ENCODE results near the gene PRPF39.

DNA sequence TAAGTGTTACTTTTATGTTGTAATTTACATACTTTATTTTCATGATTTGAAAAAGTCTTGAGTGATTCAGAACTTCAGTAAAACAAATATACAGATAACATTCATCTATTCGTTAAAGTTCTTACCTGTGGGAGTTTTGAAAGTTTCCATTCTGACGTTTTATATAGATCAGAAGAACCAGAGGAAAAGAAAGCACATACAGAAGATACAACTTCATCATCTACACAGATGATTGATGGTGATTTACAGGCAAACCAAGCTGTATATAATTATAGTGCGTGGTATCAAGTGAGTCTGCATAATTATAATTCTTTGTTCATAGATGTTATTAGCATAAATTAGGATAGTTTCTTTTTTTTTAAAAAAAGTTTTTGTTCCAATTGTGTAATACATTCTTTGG lies 30.4 kb downstream of the PRPF39 start:
- TF ChIP-seq CTCF (IDR thresholded peaks at IDR 0.05), result no peak
- no peak for TF ChIP-seq EZH2phosphoT487 (IDR thresholded peaks at IDR 0.05)
- TF ChIP-seq EZH2 (IDR thresholded peaks at IDR 0.05), result no peak
